CD14-positive monocyte (primary cell): ENCODE data around the gene ANTXR1. TPM values are rescaled to one million over a fixed set of nuclear protein-coding genes. Genes with fewer than 3 reads are reported as not detected.

ENCODE experiments used
- DNase-seq, 3 donors: peaks; one replicate each; pipeline ENCODE4 v3.0.0-alpha.2; 2011 to 2022
- H2AFZ ChIP-seq: 2 replicates; pipeline ENCODE4 v1.6.0; 2012; ENCODE audit warnings: mild to moderate bottlenecking, low read depth, low read length, inconsistent platforms; ENCODE audit not compliant: insufficient read depth, poor library complexity, severe bottlenecking
- H3K27ac ChIP-seq, 2 donors: 1 replicate in 1 of 2; 2 replicates in 1 of 2; pipeline ENCODE4 v1.5.1; 2012 to 2013; ENCODE audit warnings: low read length in 2 of 2, control low read depth in 1 of 2, inconsistent platforms in 1 of 2, low read depth in 1 of 2, mild to moderate bottlenecking in 1 of 2
- H3K27me3 ChIP-seq, 2 donors: one replicate each; pipeline versions ENCODE4 v1.6.0 to v1.6.1; 2011 to 2013; ENCODE audit warnings: low read length in 2 of 2; ENCODE audit not compliant: control insufficient read depth in 2 of 2, insufficient read depth in 2 of 2
- H3K36me3 ChIP-seq, 2 donors: replicated peaks in 1 of 2; 1 replicate in 1 of 2; 2 replicates in 1 of 2; pipeline versions ENCODE4 v1.5.1 to v1.6.1; 2012 to 2013; ENCODE audit warnings: low read length in 2 of 2, control low read depth in 1 of 2, inconsistent platforms in 1 of 2, mild to moderate bottlenecking in 1 of 2; ENCODE audit not compliant: insufficient read depth in 2 of 2, control insufficient read depth in 1 of 2
- H3K4me1 ChIP-seq, 2 donors: 1 replicate in 1 of 2; 2 replicates in 1 of 2; pipeline versions ENCODE4 v1.5.1 to v1.6.1; 2012 to 2013; ENCODE audit warnings: low read length in 2 of 2, control low read depth in 1 of 2, inconsistent platforms in 1 of 2, mild to moderate bottlenecking in 1 of 2, moderate library complexity in 1 of 2; ENCODE audit not compliant: insufficient read depth in 2 of 2, control insufficient read depth in 1 of 2
- H3K4me2 ChIP-seq: replicated peaks from 2 replicates; pipeline ENCODE3; 2012; ENCODE audit warnings: low read length, moderate library complexity, mild to moderate bottlenecking; ENCODE audit not compliant: poor library complexity, severe bottlenecking; ENCODE audit errors: extremely low read depth
- H3K4me3 ChIP-seq, 3 experiments: fragments of 200-600 bp in 1 of 3; sonication (generic) in 1 of 3; replicated peaks in 1 of 3; 1 replicate in 2 of 3; 2 replicates in 1 of 3; pipeline ENCODE4 v1.5.1; 2011 to 2013; ENCODE audit warnings: low read length in 3 of 3, mild to moderate bottlenecking in 3 of 3, control low read depth in 2 of 3, low read depth in 2 of 3, inconsistent platforms in 1 of 3, moderate library complexity in 1 of 3
- H3K79me2 ChIP-seq: 2 replicates; pipeline ENCODE4 v1.6.0; 2012; ENCODE audit warnings: mild to moderate bottlenecking, control low read depth, inconsistent platforms, low read length, moderate library complexity; ENCODE audit not compliant: insufficient read depth
- H3K9ac ChIP-seq: 2 replicates; pipeline ENCODE4 v1.6.0; 2017; ENCODE audit warnings: low read length, mild to moderate bottlenecking; ENCODE audit not compliant: insufficient read depth, poor library complexity, severe bottlenecking
- H3K9me3 ChIP-seq, 2 donors: replicated peaks in 1 of 2; 1 replicate in 1 of 2; 2 replicates in 1 of 2; pipeline versions ENCODE4 v1.5.1 to v1.6.1; 2012 to 2013; ENCODE audit warnings: low read length in 2 of 2, control low read depth in 1 of 2; ENCODE audit not compliant: control insufficient read depth in 1 of 2, insufficient read depth in 1 of 2
- H4K20me1 ChIP-seq: 2 replicates; pipeline ENCODE4 v1.6.0; 2012; ENCODE audit warnings: mild to moderate bottlenecking, low read length, control low read depth, moderate library complexity; ENCODE audit not compliant: insufficient read depth
- H3K27ac Mint-ChIP-seq, 7 donors: one replicate each; pipeline ENCODE4 v1.8.0; 2020; ENCODE audit warnings: mild to moderate bottlenecking in 7 of 7, mixed read lengths in 7 of 7, moderate library complexity in 6 of 7, inconsistent platforms in 2 of 7
- H3K27me3 Mint-ChIP-seq, 3 donors: one replicate each; pipeline ENCODE4 v1.8.0; 2021 to 2022; ENCODE audit warnings: low read depth in 3 of 3, mild to moderate bottlenecking in 3 of 3, mixed read lengths in 3 of 3, moderate library complexity in 3 of 3, inconsistent platforms in 1 of 3
- H3K36me3 Mint-ChIP-seq, 2 donors: one replicate each; pipeline ENCODE4 v1.8.0; 2020; ENCODE audit warnings: mixed read lengths in 2 of 2, inconsistent platforms in 1 of 2, mild to moderate bottlenecking in 1 of 2
- H3K4me1 Mint-ChIP-seq: one replicate; pipeline ENCODE4 v1.8.0; 2020; ENCODE audit warnings: mild to moderate bottlenecking, mixed read lengths
- H3K4me3 Mint-ChIP-seq, 2 donors: one replicate each; pipeline ENCODE4 v1.8.0; 2020; ENCODE audit warnings: mild to moderate bottlenecking in 2 of 2, mixed read lengths in 2 of 2, moderate library complexity in 1 of 2
- H3K9me3 Mint-ChIP-seq, 7 donors: one replicate each; pipeline ENCODE4 v1.8.0; 2020 to 2022; ENCODE audit warnings: mixed read lengths in 7 of 7, mild to moderate bottlenecking in 6 of 7, moderate library complexity in 6 of 7, inconsistent platforms in 2 of 7
- WGBS: methylation state at CpG from one replicate; pipeline ENCODE4 v1.1.5; 2013; ENCODE audit warnings: missing lambda C conversion rate; ENCODE audit not compliant: insufficient coverage; 5-methylcytosine and 5-hydroxymethylcytosine counted together
- intact Hi-C, 2 donors: fragments of 100-400 bp; cut with micrococcal nuclease; formaldehyde crosslinking; loops; one replicate each; pipeline versions ENCODE4 v1.15.0 to v1.15.1; 2023
- polyA plus RNA-seq, 3 donors: library from polyadenylated mRNA; depleted of rRNA in 1 of 3; unstranded in 2 of 3; stranded (reverse) in 1 of 3; fragments of 300-500 nt in 2 of 3; fragments of >200 nt in 1 of 3; fragmentation: Illumina TruSeq in 2 of 3; gene quantifications; 1 replicate in 2 of 3; 2 replicates in 1 of 3; pipeline ENCODE4 v1.2.3, GENCODE V29; 2012 to 2021
- TF ChIP-seq, protein P1 (sequence below): fragments of 200-600 bp; IDR thresholded peaks from one replicate; pipeline ENCODE4 v1.8.0; 2022; ENCODE audit warnings: antibody characterized with exemption, mild to moderate bottlenecking

ANTXR1 gene
- polyA plus RNA-seq, 3 donors = not detected

GRCh38 chr2:69124343-69124742, 111.4 kb downstream of the ANTXR1 start:
- H3K4me3 ChIP-seq = no peak overlapping the region
- H3K27me3 Mint-ChIP-seq = peaks cover 0 to 4% (median 2%) of the 10 kb centered on the region in 3 donors
- no peaks in the 10 kb centered on the region for H3K27me3 ChIP-seq
- WGBS = 86% methylated on average over 3 of the region's 4 CpGs
- intact Hi-C loops = no loop called here
- TF ChIP-seq, protein P1, sequence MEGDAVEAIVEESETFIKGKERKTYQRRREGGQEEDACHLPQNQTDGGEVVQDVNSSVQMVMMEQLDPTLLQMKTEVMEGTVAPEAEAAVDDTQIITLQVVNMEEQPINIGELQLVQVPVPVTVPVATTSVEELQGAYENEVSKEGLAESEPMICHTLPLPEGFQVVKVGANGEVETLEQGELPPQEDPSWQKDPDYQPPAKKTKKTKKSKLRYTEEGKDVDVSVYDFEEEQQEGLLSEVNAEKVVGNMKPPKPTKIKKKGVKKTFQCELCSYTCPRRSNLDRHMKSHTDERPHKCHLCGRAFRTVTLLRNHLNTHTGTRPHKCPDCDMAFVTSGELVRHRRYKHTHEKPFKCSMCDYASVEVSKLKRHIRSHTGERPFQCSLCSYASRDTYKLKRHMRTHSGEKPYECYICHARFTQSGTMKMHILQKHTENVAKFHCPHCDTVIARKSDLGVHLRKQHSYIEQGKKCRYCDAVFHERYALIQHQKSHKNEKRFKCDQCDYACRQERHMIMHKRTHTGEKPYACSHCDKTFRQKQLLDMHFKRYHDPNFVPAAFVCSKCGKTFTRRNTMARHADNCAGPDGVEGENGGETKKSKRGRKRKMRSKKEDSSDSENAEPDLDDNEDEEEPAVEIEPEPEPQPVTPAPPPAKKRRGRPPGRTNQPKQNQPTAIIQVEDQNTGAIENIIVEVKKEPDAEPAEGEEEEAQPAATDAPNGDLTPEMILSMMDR = no peak
- H3K9me3 Mint-ChIP-seq = peaks cover 0 to 2% (median 0%) of the 10 kb centered on the region in 7 donors
- no peaks in the 10 kb centered on the region for H3K9me3 ChIP-seq
- no peaks in the 10 kb centered on the region for H4K20me1 ChIP-seq
- no peaks in the 10 kb centered on the region for H3K79me2 ChIP-seq
- no peaks in the 10 kb centered on the region for H3K36me3 ChIP-seq
- H3K27ac ChIP-seq = no peak overlapping the region
- no peaks in the 10 kb centered on the region for H3K4me1 Mint-ChIP-seq
- H3K4me3 Mint-ChIP-seq = no peak overlapping the region
- no peaks in the 10 kb centered on the region for H3K4me1 ChIP-seq
- no peak overlapping the region for H3K4me2 ChIP-seq
- no peaks in the 10 kb centered on the region for H3K36me3 Mint-ChIP-seq
- H2AFZ ChIP-seq = no peak overlapping the region
- no peak for DNase-seq
- H3K9ac ChIP-seq = no peak overlapping the region
- H3K27ac Mint-ChIP-seq = no peak overlapping the region

GRCh38 chr2:69125816-69126215, 112.8 kb downstream of the ANTXR1 start:
- Histone ChIP-seq H3K4me1 (no peaks in the 10 kb centered on the region), H3K27me3 (no peaks in the 10 kb centered on the region), H3K4me3 (no peak overlapping the region), H3K79me2 (no peaks in the 10 kb centered on the region), H4K20me1 (no peaks in the 10 kb centered on the region), H3K36me3 (no peaks in the 10 kb centered on the region), H3K27ac (no peak overlapping the region), H3K9me3 (no peaks in the 10 kb centered on the region), H3K4me2 (no peak overlapping the region), H2AFZ (no peak overlapping the region), H3K9ac (no peak overlapping the region)
- intact Hi-C loops = no loop called here
- Mint-ChIP-seq H3K36me3 (no peaks in the 10 kb centered on the region), H3K9me3 (peaks cover 0 to 2% (median 0%) of the 10 kb centered on the region in 7 donors), H3K4me3 (no peak overlapping the region), H3K27ac (no peak overlapping the region), H3K27me3 (peaks cover 0 to 4% (median 2%) of the 10 kb centered on the region in 3 donors), H3K4me1 (no peaks in the 10 kb centered on the region)
- no CpG with 5 or more reads among the region's 3 CpGs for WGBS
- TF ChIP-seq, protein P1 = no peak
- DNase-seq = no peak
